VCaP (cell line): Measurements from ENCODE around the gene MT1X.

Experiments used
- H3K27ac ChIP-seq: fragments of 450-650 bp; 2 replicates; pipeline ENCODE4 v1.5.1; 2017
- TF ChIP-seq, protein P1 (sequence below): fragments of 450-650 bp; conservative IDR thresholded peaks from 2 replicates; pipeline ENCODE4 v1.5.1; 2017; ENCODE audit warnings: mild to moderate bottlenecking, moderate library complexity

MT1X gene

GRCh38 chr16:56645838-56646237 is 36.4 kb upstream of the MT1X start:
- H3K27ac ChIP-seq = no peak overlapping the region
- TF ChIP-seq, protein P1, sequence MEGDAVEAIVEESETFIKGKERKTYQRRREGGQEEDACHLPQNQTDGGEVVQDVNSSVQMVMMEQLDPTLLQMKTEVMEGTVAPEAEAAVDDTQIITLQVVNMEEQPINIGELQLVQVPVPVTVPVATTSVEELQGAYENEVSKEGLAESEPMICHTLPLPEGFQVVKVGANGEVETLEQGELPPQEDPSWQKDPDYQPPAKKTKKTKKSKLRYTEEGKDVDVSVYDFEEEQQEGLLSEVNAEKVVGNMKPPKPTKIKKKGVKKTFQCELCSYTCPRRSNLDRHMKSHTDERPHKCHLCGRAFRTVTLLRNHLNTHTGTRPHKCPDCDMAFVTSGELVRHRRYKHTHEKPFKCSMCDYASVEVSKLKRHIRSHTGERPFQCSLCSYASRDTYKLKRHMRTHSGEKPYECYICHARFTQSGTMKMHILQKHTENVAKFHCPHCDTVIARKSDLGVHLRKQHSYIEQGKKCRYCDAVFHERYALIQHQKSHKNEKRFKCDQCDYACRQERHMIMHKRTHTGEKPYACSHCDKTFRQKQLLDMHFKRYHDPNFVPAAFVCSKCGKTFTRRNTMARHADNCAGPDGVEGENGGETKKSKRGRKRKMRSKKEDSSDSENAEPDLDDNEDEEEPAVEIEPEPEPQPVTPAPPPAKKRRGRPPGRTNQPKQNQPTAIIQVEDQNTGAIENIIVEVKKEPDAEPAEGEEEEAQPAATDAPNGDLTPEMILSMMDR = no peak

DNA sequence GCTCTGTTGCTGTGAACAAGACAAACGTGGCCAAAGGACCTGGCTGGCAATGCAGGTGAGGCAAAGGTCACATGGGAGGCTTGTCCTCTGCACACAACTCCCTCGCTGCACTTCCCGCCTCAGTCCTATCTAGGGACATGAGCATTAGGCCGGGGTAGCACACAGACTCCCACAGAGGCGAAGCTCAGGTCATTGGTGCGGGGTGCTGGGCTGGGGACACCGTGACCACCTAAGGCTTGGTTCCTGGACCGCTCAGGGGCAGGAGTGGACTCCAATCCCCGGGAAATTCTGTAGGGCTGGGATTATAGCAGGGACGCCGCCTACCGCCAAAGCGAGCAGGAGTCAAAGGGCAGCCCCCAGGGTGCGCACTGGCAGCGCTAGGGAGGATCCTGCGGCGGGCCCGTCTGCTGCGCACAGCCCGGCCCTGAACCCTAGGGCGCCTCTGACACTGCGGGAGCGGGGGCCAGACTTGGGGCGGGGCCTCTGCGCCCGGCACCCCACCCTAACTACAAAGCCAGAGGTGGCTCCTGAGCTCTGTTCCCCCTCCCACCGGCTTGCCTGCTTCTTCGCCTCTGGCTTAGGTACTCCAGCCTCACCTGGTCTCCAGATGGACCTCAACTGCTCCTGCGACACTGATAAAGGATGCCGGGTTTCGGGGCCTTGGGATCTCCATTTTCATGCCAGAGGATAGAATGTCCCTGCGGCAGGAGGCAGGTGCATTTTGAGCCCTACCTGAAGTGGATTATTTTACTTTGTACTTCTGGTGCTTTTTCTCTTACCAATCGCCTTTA is 34.4 kb upstream of the MT1X start:
- no peak overlapping the region for H3K27ac ChIP-seq
- TF ChIP-seq, protein P1 = no peak

DNA sequence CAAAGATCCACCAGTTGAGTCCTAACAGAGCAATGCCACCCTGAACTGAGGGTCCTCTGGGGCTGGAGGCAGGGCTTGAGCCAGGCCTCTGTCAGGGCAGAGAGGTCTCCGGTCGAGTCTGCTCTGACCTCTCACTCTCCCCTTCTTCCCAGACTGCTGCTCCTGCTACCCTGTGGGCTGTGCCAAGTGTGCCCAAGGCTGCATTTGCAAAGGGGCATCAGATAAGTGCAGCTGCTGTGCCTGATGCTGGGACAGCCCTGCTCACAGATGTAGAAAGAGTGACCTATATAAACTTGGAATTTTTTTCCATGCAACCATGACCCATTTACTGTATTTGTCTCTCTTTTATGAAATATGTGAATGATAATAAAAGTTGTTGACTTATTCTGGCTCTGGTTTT is 33.0 kb upstream of the MT1X start:
- no peak overlapping the region for H3K27ac ChIP-seq
- TF ChIP-seq, protein P1 = no peak

GRCh38 chr16:56649820-56650219 is 32.5 kb upstream of the MT1X start:
- H3K27ac ChIP-seq = no peak overlapping the region
- TF ChIP-seq, protein P1 = no peak

- TF ChIP-seq, protein P1 = no peak
- H3K27ac ChIP-seq = no peak within 1 kb of the TSS
Observed at GRCh38 chr16:56651586-56651985, 30.7 kb upstream of the MT1X start, which contains the start of gene MT1B. TSS of gene MT1B (plus strand) at chr16:56651886. CDS start at chr16:56651954, 68 bp downstream.

DNA sequence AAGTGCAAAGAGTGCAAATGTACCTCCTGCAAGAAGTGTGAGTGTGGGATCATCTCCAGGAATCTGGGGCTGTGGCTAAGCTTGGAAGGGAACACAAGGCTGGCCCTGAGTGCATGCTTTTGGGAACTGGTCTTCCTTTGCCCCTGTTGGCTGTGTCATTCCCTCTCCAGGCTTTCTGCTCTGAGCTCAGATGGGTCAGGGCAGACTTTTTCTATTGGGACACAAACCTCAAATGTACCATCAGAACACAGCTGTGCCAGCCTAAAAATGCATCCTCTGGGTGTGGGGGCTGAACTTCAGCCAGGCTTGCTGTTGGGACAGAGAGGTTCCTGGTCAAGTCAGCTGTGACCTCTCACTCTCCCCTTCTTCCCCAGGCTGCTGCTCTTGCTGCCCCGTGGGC is 29.7 kb upstream of the MT1X start:
- TF ChIP-seq, protein P1 = no peak
- H3K27ac ChIP-seq = no peak overlapping the region

DNA sequence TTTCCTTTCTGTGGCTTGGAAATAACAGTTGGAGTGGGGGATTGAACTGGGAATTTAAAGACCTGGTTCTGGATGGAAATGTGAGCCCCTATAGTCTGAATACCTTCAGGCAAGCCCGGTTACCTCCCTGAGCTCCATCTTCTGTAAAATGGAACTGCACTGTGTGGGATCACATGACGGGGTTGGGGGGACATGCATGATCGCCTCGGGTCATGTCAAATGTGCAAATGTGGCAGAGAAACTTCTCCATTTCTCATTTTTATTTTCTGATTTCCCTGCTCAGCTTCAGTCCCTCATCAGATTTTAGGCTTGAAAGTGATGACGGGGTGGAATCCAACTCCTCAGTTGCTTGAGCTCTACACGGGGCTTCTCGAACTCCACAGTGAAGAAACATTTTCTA is 29.1 kb upstream of the MT1X start:
- TF ChIP-seq, protein P1 = no peak
- H3K27ac ChIP-seq = no peak overlapping the region
